GM12874 (cell line): ENCODE results near the gene APC2.
A peak's percentile ranks its signal among the peaks of the same experiment; 100 is the strongest.

Experiments used
- TF ChIP-seq, protein P1 (sequence below): IDR thresholded peaks from 2 replicates; pipeline ENCODE4 v1.5.1; 2011; ENCODE audit warnings: low read depth, mild to moderate bottlenecking, control low read depth, low read length, moderate library complexity; ENCODE audit not compliant: insufficient read depth

The APC2 gene

GRCh38 chr19:1513499-1514294 is 63.8 kb downstream of the APC2 start:
- TF ChIP-seq, protein P1, sequence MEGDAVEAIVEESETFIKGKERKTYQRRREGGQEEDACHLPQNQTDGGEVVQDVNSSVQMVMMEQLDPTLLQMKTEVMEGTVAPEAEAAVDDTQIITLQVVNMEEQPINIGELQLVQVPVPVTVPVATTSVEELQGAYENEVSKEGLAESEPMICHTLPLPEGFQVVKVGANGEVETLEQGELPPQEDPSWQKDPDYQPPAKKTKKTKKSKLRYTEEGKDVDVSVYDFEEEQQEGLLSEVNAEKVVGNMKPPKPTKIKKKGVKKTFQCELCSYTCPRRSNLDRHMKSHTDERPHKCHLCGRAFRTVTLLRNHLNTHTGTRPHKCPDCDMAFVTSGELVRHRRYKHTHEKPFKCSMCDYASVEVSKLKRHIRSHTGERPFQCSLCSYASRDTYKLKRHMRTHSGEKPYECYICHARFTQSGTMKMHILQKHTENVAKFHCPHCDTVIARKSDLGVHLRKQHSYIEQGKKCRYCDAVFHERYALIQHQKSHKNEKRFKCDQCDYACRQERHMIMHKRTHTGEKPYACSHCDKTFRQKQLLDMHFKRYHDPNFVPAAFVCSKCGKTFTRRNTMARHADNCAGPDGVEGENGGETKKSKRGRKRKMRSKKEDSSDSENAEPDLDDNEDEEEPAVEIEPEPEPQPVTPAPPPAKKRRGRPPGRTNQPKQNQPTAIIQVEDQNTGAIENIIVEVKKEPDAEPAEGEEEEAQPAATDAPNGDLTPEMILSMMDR, result peak; percentile 79

GRCh38 chr19:1514295-1514661 is 64.4 kb downstream of the APC2 start:
- TF ChIP-seq, protein P1, result no peak

DNA sequence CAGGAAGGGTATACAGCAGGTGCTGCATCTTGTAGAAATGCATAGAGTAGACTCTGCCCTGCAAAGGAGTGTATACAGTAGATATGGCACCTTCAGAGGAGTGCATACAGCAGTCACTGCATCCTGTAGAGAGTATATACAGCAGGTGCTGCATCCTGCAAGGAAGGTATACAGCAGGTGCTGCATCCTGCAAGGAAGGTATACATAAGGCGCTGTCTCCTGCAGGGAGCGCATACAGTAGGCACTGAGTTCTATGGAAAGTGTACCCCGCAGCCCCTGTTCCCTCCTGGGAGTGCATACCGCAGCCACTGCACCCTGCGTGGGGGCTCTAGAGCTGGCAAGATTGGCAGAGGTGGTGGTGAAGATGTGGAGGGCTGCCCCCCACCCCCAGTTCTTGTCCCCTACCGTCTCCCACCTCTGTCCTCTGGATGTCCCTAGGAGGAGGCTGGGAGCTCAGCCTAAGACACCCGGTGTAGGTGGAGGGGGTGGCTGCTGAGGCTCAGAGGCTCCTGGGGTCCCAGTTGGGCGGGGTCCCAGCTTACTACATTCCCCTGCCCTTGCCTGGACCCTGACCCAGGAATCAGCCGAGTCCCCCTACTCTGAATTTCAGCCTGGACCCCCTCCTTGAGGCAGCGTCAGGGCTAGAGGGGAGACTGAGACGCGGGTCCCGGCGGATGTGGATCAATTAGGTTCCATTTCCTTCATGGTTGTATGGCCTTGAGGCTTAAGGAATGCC is 65.2 kb downstream of the APC2 start:
- TF ChIP-seq, protein P1, result no peak

- TF ChIP-seq, protein P1, result no peak
These were observed 66.5 kb downstream of the APC2 start for GRCh38 chr19:1516395-1516753.

DNA sequence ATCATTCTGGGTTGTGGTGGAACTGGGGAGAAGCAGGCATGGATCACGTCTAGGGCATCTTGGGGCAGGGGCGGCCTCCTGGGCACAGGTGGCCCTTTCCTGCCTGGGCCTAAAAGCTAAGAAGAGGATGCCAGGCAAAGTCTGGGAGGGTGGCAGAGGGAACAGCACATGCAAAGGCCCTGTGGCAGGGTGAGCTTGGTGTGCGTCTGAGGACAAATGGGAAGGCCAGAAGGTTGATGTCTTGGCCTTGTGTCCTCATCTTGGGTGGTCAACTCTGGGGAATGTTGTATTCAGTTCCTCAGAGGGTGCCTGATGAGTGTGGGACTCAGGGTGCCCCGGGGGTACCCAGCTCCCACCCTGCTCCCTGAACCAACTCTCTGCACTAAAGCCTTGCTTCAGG is 68.5 kb downstream of the APC2 start:
- TF ChIP-seq, protein P1, result no peak

GRCh38 chr19:1520203-1520780 is 70.4 kb downstream of the APC2 start:
- TF ChIP-seq, protein P1, result no peak

GRCh38 chr19:1521636-1522035 is 71.7 kb downstream of the APC2 start:
- TF ChIP-seq, protein P1, result no peak
